ENCODE measurements around the gene RPLP1.

GRCh38 chr15:69468241-69469121 lies 15.9 kb downstream of the RPLP1 start:
- TF ChIP-seq CTCF (IDR thresholded peaks at IDR 0.05; ENCODE audit: low read depth, low read length) (no peak), EZH2phosphoT487 (IDR thresholded peaks at IDR 0.05; ENCODE audit: low read depth) (no peak)
